T47D (cell line): ENCODE results near the gene MPZ.
A peak's percentile ranks its signal among the peaks of the same experiment; 100 is the strongest.

Experiments used
- DNase-seq, 2 experiments: peaks; one replicate each; pipeline versions ENCODE4 v3.0.0 to v3.0.0-alpha.2; 2011 to 2012; ENCODE audit warnings: low read depth in 1 of 2, low spot score in 1 of 2
- JUND ChIP-seq: IDR thresholded peaks from 2 replicates; pipeline ENCODE4 v1.6.1; 2012; ENCODE audit warnings: low read depth
- in situ Hi-C: cut with HindIII; loops from 2 replicates; pipeline ENCODE4 v1.10.0; 2016; ENCODE audit warnings: low sequenced_read_pairs, low pct_unique_long_range_greater_than_20kb

The MPZ gene

GRCh38 chr1:161285521-161285920 is 24.2 kb downstream of the MPZ start:
- no peak for TF ChIP-seq JUND
- DNase-seq: no peak
- in situ Hi-C loops: no loop called here

GRCh38 chr1:161285113-161285512 is 24.7 kb downstream of the MPZ start:
- in situ Hi-C loops: no loop called here
- DNase-seq: no peak
- no peak for TF ChIP-seq JUND

GRCh38 chr1:161282991-161283390 is 26.8 kb downstream of the MPZ start:
- no peak for DNase-seq
- no peak for TF ChIP-seq JUND
- in situ Hi-C loops: no loop called here

- no peak for TF ChIP-seq JUND
- in situ Hi-C loops: no loop called here
- no peak for DNase-seq
Observed at GRCh38 chr1:161274874-161275273, 34.9 kb downstream of the MPZ start.

GRCh38 chr1:161273402-161273801 is 36.4 kb downstream of the MPZ start:
- in situ Hi-C loops: no loop called here
- DNase-seq: no peak
- no peak for TF ChIP-seq JUND

GRCh38 chr1:161267321-161267720 is 42.4 kb downstream of the MPZ start:
- in situ Hi-C loops: no loop called here
- TF ChIP-seq JUND: no peak
- no peak for DNase-seq

GRCh38 chr1:161266836-161267235 is 42.9 kb downstream of the MPZ start:
- DNase-seq: no peak
- TF ChIP-seq JUND: no peak
- in situ Hi-C loops: no loop called here

- DNase-seq: peak in 1 of 2 experiments; percentile 25
- TF ChIP-seq JUND: no peak
- in situ Hi-C loops: no loop called here
Observed at GRCh38 chr1:161266202-161266601, 43.6 kb downstream of the MPZ start.

GRCh38 chr1:161265305-161265704 is 44.5 kb downstream of the MPZ start:
- in situ Hi-C loops: no loop called here
- no peak for TF ChIP-seq JUND
- DNase-seq: no peak

GRCh38 chr1:161261261-161262235 is 48.2 kb downstream of the MPZ start:
- TF ChIP-seq JUND: no peak
- DNase-seq: peak in 1 of 2 experiments; percentile 70
- in situ Hi-C loops: no loop called here

- in situ Hi-C loops: no loop called here
- peak in 1 of 2 experiments; percentile 51 for DNase-seq
- TF ChIP-seq JUND: no peak
Observed at GRCh38 chr1:161260376-161261260, 49.1 kb downstream of the MPZ start.

- no peak for TF ChIP-seq JUND
- DNase-seq: no peak
- in situ Hi-C loops: no loop called here
Observed at GRCh38 chr1:161259765-161260164, 50.0 kb downstream of the MPZ start.

- TF ChIP-seq JUND: no peak
- no peak for DNase-seq
- in situ Hi-C loops: no loop called here
Observed at GRCh38 chr1:161259345-161259702, 50.4 kb downstream of the MPZ start.
